DND-41 (cell line): ENCODE data around the gene PCDH9.

ENCODE experiments used
- ATAC-seq: fragments of 200-7000 bp; cut with Tn5 transposase; 3 replicates; pipeline ENCODE4 v1.9.1; 2021; ENCODE audit warnings: low read depth; ENCODE audit not compliant: insufficient read depth
- DNase-seq: peaks from one replicate; pipeline ENCODE4 v3.0.0-alpha.2; 2020
- H2AFZ ChIP-seq: 2 replicates; pipeline ENCODE4 v1.6.0; 2012; ENCODE audit warnings: low read depth, low read length
- H3K27ac ChIP-seq: 2 replicates; pipeline ENCODE4 v1.5.1; 2012; ENCODE audit warnings: low read length, inconsistent platforms
- H3K27me3 ChIP-seq: fragments of 200-600 bp; sonication (generic); 2 replicates; pipeline ENCODE4 v1.6.0; 2012; ENCODE audit warnings: low read length, mild to moderate bottlenecking, inconsistent platforms; ENCODE audit not compliant: insufficient read depth, poor library complexity
- H3K36me3 ChIP-seq: 2 replicates; pipeline ENCODE4 v1.5.1; 2012; ENCODE audit warnings: low read length, inconsistent platforms; ENCODE audit not compliant: insufficient read depth
- H3K4me1 ChIP-seq: 2 replicates; pipeline ENCODE4 v1.5.1; 2012; ENCODE audit warnings: mild to moderate bottlenecking, low read length; ENCODE audit not compliant: insufficient read depth
- H3K4me2 ChIP-seq: 2 replicates; pipeline ENCODE4 v1.6.0; 2012; ENCODE audit warnings: mild to moderate bottlenecking, moderate library complexity, low read length, inconsistent platforms; ENCODE audit not compliant: insufficient read depth
- H3K4me3 ChIP-seq, 2 experiments: fragments of 200-600 bp in 1 of 2; shearing (Covaris generic) in 1 of 2; 2 replicates each; pipeline ENCODE4 v1.5.1; 2012 to 2016; ENCODE audit warnings: inconsistent platforms in 2 of 2, low read length in 2 of 2, mild to moderate bottlenecking in 2 of 2, low read depth in 1 of 2, moderate library complexity in 1 of 2
- H3K79me2 ChIP-seq: 2 replicates; pipeline ENCODE4 v1.6.0; 2012; ENCODE audit warnings: low read length, inconsistent platforms; ENCODE audit not compliant: insufficient read depth
- H3K9ac ChIP-seq: 2 replicates; pipeline ENCODE4 v1.6.0; 2012; ENCODE audit warnings: low read depth, mild to moderate bottlenecking, inconsistent platforms, low read length, moderate library complexity
- H3K9me3 ChIP-seq: 2 replicates; pipeline ENCODE4 v1.5.1; 2012; ENCODE audit warnings: low read length, moderate library complexity, mild to moderate bottlenecking, inconsistent platforms; ENCODE audit not compliant: insufficient read depth, severe bottlenecking
- H4K20me1 ChIP-seq: 2 replicates; pipeline ENCODE4 v1.6.0; 2012; ENCODE audit warnings: low read length; ENCODE audit not compliant: insufficient read depth
- EZH2 ChIP-seq: IDR thresholded peaks from 3 replicates; pipeline ENCODE4 v1.6.1; 2012; ENCODE audit warnings: borderline replicate concordance, low read depth, mild to moderate bottlenecking, moderate library complexity, low read length, inconsistent platforms; ENCODE audit not compliant: severe bottlenecking
- TF ChIP-seq, protein P1 (sequence below): IDR thresholded peaks from 2 replicates; pipeline ENCODE4 v1.5.1; 2012; ENCODE audit warnings: borderline replicate concordance, low read length, moderate library complexity, mild to moderate bottlenecking; ENCODE audit not compliant: poor library complexity, severe bottlenecking; ENCODE audit errors: extremely low read depth

The PCDH9 gene

DNA sequence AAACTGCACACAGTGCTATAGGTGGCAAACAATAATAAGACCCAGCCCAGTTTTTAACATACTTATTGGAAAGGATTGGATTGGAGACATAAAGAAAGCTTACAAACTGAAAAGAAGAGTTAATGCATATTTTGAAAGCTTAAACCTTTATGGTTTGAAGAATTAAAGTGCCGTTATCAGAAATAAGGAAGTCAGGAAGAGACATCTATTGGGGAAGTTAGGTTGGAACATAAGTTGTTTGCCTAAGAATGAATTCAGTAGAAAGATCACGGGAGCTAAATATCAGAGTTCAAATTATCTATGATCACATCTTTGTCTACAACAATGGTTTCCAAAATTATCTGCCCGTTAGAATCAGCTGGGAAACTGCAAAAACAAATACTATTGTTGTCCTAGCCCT is 767.9 kb downstream of the PCDH9 start:
- Histone ChIP-seq H4K20me1 (no peaks in the 10 kb centered on the region), H3K4me3 (no peak overlapping the region), H3K9me3 (no peaks in the 10 kb centered on the region), H2AFZ (no peak overlapping the region), H3K4me2 (no peak overlapping the region), H3K36me3 (no peaks in the 10 kb centered on the region), H3K79me2 (no peaks in the 10 kb centered on the region), H3K27me3 (no peaks in the 10 kb centered on the region), H3K9ac (no peak overlapping the region), H3K27ac (no peak overlapping the region), H3K4me1 (no peaks in the 10 kb centered on the region)
- TF ChIP-seq EZH2, result no peak
- TF ChIP-seq, protein P1, sequence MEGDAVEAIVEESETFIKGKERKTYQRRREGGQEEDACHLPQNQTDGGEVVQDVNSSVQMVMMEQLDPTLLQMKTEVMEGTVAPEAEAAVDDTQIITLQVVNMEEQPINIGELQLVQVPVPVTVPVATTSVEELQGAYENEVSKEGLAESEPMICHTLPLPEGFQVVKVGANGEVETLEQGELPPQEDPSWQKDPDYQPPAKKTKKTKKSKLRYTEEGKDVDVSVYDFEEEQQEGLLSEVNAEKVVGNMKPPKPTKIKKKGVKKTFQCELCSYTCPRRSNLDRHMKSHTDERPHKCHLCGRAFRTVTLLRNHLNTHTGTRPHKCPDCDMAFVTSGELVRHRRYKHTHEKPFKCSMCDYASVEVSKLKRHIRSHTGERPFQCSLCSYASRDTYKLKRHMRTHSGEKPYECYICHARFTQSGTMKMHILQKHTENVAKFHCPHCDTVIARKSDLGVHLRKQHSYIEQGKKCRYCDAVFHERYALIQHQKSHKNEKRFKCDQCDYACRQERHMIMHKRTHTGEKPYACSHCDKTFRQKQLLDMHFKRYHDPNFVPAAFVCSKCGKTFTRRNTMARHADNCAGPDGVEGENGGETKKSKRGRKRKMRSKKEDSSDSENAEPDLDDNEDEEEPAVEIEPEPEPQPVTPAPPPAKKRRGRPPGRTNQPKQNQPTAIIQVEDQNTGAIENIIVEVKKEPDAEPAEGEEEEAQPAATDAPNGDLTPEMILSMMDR, result no peak
- ATAC-seq (no peak), DNase-seq (no peak)

DNA sequence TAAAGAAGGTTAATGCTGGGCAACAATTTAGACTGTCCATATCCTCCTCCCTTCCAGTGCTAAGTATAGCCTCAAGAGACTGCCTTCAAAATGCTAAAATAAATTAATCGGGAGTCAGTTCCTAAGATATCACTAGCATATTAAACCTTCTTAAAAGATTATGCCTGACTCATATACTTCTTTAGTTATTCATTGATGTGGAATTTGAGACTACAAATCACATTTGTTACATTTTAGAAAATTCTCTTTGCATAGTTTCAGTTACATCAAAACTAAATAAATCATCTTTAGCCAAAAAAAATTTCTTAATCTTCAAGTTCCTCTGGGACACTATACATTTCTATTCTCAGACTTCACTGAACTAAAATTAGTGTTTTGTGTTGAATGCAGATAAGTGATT is 769.1 kb downstream of the PCDH9 start:
- no peak overlapping the region for H2AFZ ChIP-seq
- no peak overlapping the region for H3K4me3 ChIP-seq
- no peaks in the 10 kb centered on the region for H3K79me2 ChIP-seq
- TF ChIP-seq, protein P1, result no peak
- TF ChIP-seq EZH2, result no peak
- H3K27ac ChIP-seq, result no peak overlapping the region
- no peak for ATAC-seq
- H3K9me3 ChIP-seq, result no peaks in the 10 kb centered on the region
- no peaks in the 10 kb centered on the region for H3K36me3 ChIP-seq
- H3K4me1 ChIP-seq, result no peaks in the 10 kb centered on the region
- no peaks in the 10 kb centered on the region for H4K20me1 ChIP-seq
- DNase-seq, result no peak
- H3K27me3 ChIP-seq, result no peaks in the 10 kb centered on the region
- H3K9ac ChIP-seq, result no peak overlapping the region
- no peak overlapping the region for H3K4me2 ChIP-seq

DNA sequence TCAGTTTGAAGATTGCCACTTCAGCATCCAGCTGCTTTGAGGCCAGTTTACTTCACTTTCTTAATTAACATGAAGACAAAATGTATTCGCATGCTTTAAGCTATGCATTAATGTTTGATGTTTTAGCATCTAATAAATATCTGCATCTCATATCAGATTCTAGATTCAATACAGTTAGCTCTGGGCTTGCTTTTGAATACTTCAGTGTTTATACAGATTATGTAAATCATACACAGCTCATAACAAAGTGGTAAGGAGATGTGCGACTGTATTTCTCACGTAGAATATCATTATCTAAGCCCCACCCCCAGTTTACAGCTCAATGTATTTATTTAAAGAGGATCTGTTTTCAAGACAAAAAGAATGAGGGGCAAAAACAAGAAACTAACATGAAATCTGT is 770.5 kb downstream of the PCDH9 start:
- no peak for ATAC-seq
- Histone ChIP-seq H3K36me3 (no peaks in the 10 kb centered on the region), H3K27me3 (no peaks in the 10 kb centered on the region), H3K4me2 (no peak overlapping the region), H3K79me2 (no peaks in the 10 kb centered on the region), H3K27ac (no peak overlapping the region), H3K9ac (no peak overlapping the region), H2AFZ (no peak overlapping the region), H4K20me1 (no peaks in the 10 kb centered on the region), H3K4me3 (no peak overlapping the region), H3K4me1 (no peaks in the 10 kb centered on the region), H3K9me3 (no peaks in the 10 kb centered on the region)
- no peak for TF ChIP-seq EZH2
- TF ChIP-seq, protein P1, result no peak
- no peak for DNase-seq

DNA sequence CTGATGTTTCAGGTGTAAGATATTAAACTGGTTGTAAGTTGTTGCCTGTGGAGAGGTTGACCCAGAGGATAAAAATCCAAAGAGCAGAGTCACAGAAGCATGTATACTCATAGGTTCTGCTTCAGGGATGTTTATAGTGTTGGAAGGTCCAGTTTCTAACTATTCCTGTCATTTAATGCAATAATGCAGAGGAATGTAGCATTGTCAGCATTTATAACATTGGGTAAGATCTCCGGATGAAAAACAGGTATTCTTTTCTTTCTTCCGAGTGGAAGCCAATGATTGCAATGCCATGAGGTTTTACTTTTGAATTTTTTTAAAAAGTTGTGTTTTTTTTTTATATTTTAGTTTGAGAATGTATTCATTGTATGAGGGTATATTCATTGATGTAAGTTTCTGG is 771.0 kb downstream of the PCDH9 start:
- ATAC-seq (no peak), DNase-seq (no peak)
- Histone ChIP-seq H3K4me1 (no peaks in the 10 kb centered on the region), H3K4me3 (no peak overlapping the region), H3K9ac (no peak overlapping the region), H3K36me3 (no peaks in the 10 kb centered on the region), H3K27me3 (no peaks in the 10 kb centered on the region), H4K20me1 (no peaks in the 10 kb centered on the region), H3K9me3 (no peaks in the 10 kb centered on the region), H3K27ac (no peak overlapping the region), H3K4me2 (no peak overlapping the region), H2AFZ (no peak overlapping the region), H3K79me2 (no peaks in the 10 kb centered on the region)
- TF ChIP-seq, protein P1, result no peak
- no peak for TF ChIP-seq EZH2
